OCI-LY1 (cell line): ENCODE data around the gene XRN2.

ENCODE experiments used
- H2AFZ ChIP-seq: fragments of 200-600 bp; sonication (generic), shearing (Covaris generic); 2 replicates; pipeline ENCODE4 v1.6.0; 2014; ENCODE audit warnings: antibody characterized with exemption, mild to moderate bottlenecking, low read length
- H3F3A ChIP-seq: fragments of 200-600 bp; sonication (generic), shearing (Covaris generic); 2 replicates; pipeline ENCODE4 v1.6.0; 2014; ENCODE audit warnings: mild to moderate bottlenecking, antibody characterized with exemption, low read length, moderate library complexity; ENCODE audit not compliant: insufficient read depth
- H3K27ac ChIP-seq: fragments of 200-600 bp; sonication (generic); 2 replicates; pipeline ENCODE4 v1.5.1; 2014; ENCODE audit warnings: low read length, mixed run types, mild to moderate bottlenecking, low read depth; ENCODE audit not compliant: poor library complexity, severe bottlenecking
- H3K27me3 ChIP-seq: fragments of 200-600 bp; sonication (generic); 2 replicates; pipeline ENCODE4 v1.6.0; 2014; ENCODE audit warnings: antibody characterized with exemption, mild to moderate bottlenecking, low read length, moderate library complexity; ENCODE audit not compliant: insufficient read depth
- H3K36me3 ChIP-seq: fragments of 200-600 bp; sonication (generic); 2 replicates; pipeline ENCODE4 v1.6.1; 2014; ENCODE audit warnings: mild to moderate bottlenecking, antibody characterized with exemption, low read length, moderate library complexity, mixed read lengths; ENCODE audit not compliant: insufficient read depth
- H3K4me1 ChIP-seq: fragments of 200-600 bp; sonication (generic); 2 replicates; pipeline ENCODE4 v1.5.1; 2014; ENCODE audit warnings: mild to moderate bottlenecking, low read length, moderate library complexity; ENCODE audit not compliant: insufficient read depth, severe bottlenecking
- H3K4me2 ChIP-seq: fragments of 200-600 bp; sonication (generic), shearing (Covaris generic); 2 replicates; pipeline ENCODE4 v1.6.1; 2014; ENCODE audit warnings: low read length
- H3K4me3 ChIP-seq: fragments of 200-600 bp; sonication (generic); 2 replicates; pipeline ENCODE4 v1.5.1; 2014; ENCODE audit warnings: low read length, low read depth, mild to moderate bottlenecking, mixed read lengths; ENCODE audit not compliant: poor library complexity, severe bottlenecking
- H3K79me2 ChIP-seq: fragments of 200-600 bp; shearing (Covaris generic); 2 replicates; pipeline ENCODE4 v1.6.1; 2016; ENCODE audit warnings: mixed run types, low read length, mixed read lengths; ENCODE audit not compliant: insufficient read depth
- H3K9ac ChIP-seq: fragments of 200-600 bp; sonication (generic), shearing (Covaris generic); 2 replicates; pipeline ENCODE4 v1.6.1; 2014; ENCODE audit warnings: mild to moderate bottlenecking, low read length, mixed read lengths
- H3K9me2 ChIP-seq: fragments of 200-600 bp; sonication (generic), shearing (Covaris generic); 2 replicates; pipeline ENCODE4 v1.6.1; 2014; ENCODE audit warnings: low read depth, mild to moderate bottlenecking, low read length, mixed read lengths
- H3K9me3 ChIP-seq: fragments of 200-600 bp; shearing (Covaris generic); 2 replicates; pipeline ENCODE4 v1.6.1; 2014; ENCODE audit warnings: low read length, mixed read lengths
- H4K20me1 ChIP-seq: fragments of 200-600 bp; sonication (generic), shearing (Covaris generic); 2 replicates; pipeline ENCODE4 v1.6.0; 2016; ENCODE audit warnings: mild to moderate bottlenecking, low read length; ENCODE audit not compliant: insufficient read depth
- CTCF ChIP-seq: fragments of 200-600 bp; sonication (generic), shearing (Covaris generic); IDR thresholded peaks from 2 replicates; pipeline ENCODE4 v1.5.1; 2017; ENCODE audit warnings: mild to moderate bottlenecking, antibody characterized with exemption, low read length, moderate library complexity, mixed read lengths
- EZH2 ChIP-seq: fragments of 200-600 bp; sonication (generic), shearing (Covaris generic); IDR thresholded peaks from 2 replicates; pipeline ENCODE4 v1.8.0; 2017; ENCODE audit warnings: borderline replicate concordance, mixed run types, mild to moderate bottlenecking, antibody characterized with exemption, low read length, moderate library complexity, mixed read lengths

The XRN2 gene

GRCh38 chr20:21390768-21391167, 87.6 kb downstream of the XRN2 start:
- TF ChIP-seq CTCF (no peak), EZH2 (no peak)

GRCh38 chr20:21391185-21391971, 88.2 kb downstream of the XRN2 start:
- Histone ChIP-seq H2AFZ (no peak overlapping the region), H3K9ac (no peak overlapping the region), H4K20me1 (no peaks in the 10 kb centered on the region), H3K9me2 (no peaks in the 10 kb centered on the region), H3K27ac (no peak overlapping the region), H3K4me3 (no peak overlapping the region), H3K4me2 (no peak overlapping the region), H3K4me1 (no peaks in the 10 kb centered on the region), H3K79me2 (no peaks in the 10 kb centered on the region), H3F3A (no peaks in the 10 kb centered on the region), H3K36me3 (peaks cover 20% of the 10 kb centered on the region; the same call in 1 of the 2 replicates), H3K9me3 (no peaks in the 10 kb centered on the region), H3K27me3 (no peaks in the 10 kb centered on the region)
- TF ChIP-seq EZH2 (no peak), CTCF (no peak)

More at GRCh38 chr20:21390768-21391167, 87.6 kb downstream of the XRN2 start:
- Histone ChIP-seq H3K4me2 (no peak overlapping the region), H3F3A (no peaks in the 10 kb centered on the region), H3K27ac (no peak overlapping the region), H3K27me3 (no peaks in the 10 kb centered on the region), H3K9me3 (no peaks in the 10 kb centered on the region), H4K20me1 (no peaks in the 10 kb centered on the region), H3K4me3 (no peak overlapping the region), H3K9ac (no peak overlapping the region), H3K4me1 (no peaks in the 10 kb centered on the region), H2AFZ (no peak overlapping the region), H3K36me3 (peaks cover 26% of the 10 kb centered on the region), H3K79me2 (no peaks in the 10 kb centered on the region), H3K9me2 (no peaks in the 10 kb centered on the region)

- H3K9ac ChIP-seq: no peak overlapping the region
- no peaks in the 10 kb centered on the region for H3K4me1 ChIP-seq
- no peak overlapping the region for H3K4me3 ChIP-seq
- peaks cover 14% of the 10 kb centered on the region; the same call in 1 of the 2 replicates for H3K36me3 ChIP-seq
- H2AFZ ChIP-seq: no peak overlapping the region
- H3K4me2 ChIP-seq: no peak overlapping the region
- H3F3A ChIP-seq: no peaks in the 10 kb centered on the region
- no peaks in the 10 kb centered on the region for H3K9me3 ChIP-seq
- no peaks in the 10 kb centered on the region for H4K20me1 ChIP-seq
- no peaks in the 10 kb centered on the region for H3K9me2 ChIP-seq
- H3K27me3 ChIP-seq: no peaks in the 10 kb centered on the region
- H3K79me2 ChIP-seq: no peaks in the 10 kb centered on the region
- no peak overlapping the region for H3K27ac ChIP-seq
- no peak for TF ChIP-seq CTCF
- TF ChIP-seq EZH2: no peak
Measured at GRCh38 chr20:21391972-21392352, 88.8 kb downstream of the XRN2 start.
